Endometrial microvascular endothelial cells (primary cell): ENCODE results near the gene TRMT112. TPM values are rescaled to one million over a fixed set of nuclear protein-coding genes. Genes with fewer than 3 reads are reported as not detected.
"Not testable (repeated sequence)": the region's sequence is repeated elsewhere in the genome, so short reads cannot be mapped to it uniquely, and the experiment has no call there.

Source experiments
- in situ Hi-C: cut with HindIII; loops from 2 replicates; pipeline ENCODE4 v1.10.0; 2017; ENCODE audit warnings: low sequenced_read_pairs, low pct_unique_long_range_greater_than_20kb; ENCODE audit errors: inconsistent ontology term
- total RNA-seq: library from RNA; depleted of rRNA; stranded (reverse); fragments of >200 nt; gene quantifications from one replicate; pipeline ENCODE4 v1.2.3, GENCODE V29; 2015; ENCODE audit errors: inconsistent ontology term

The TRMT112 gene
- total RNA-seq, 1 donor from 2014 or later: 256 TPM

DNA sequence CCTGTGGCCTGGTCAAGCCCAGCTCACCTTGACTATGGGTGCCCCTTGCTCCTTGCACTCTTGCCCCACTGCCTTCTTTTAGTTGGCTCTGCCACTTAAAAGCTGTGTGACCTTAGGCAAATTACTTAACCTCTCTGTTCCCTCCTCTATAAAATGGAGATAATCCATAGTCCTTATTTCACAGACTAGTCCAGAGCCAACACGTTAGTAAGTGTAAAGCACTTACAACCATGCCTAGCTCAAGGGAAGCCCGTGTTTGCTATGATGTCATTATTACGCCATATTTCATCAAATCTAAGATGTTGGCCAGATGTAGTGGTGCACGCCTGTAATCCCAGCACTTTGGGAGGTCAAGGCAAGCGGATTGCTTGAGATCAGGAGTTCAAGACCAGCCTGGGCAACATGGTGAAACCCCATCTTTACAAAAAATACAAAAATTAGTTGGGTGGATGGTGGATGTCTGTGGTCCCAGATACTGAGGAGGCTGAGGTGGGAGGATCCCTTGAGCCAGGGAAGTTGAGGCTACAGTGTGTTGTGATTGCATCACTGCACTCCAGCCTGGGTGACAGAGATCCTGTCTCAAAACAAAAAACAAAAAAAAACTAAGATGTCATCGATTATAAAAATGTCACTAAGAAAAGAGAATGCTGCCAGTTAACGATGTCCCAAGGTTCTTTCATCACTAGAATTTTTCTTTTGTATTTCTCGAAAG is 20.3 kb upstream of the TRMT112 start:
- in situ Hi-C loops: no loop called here

DNA sequence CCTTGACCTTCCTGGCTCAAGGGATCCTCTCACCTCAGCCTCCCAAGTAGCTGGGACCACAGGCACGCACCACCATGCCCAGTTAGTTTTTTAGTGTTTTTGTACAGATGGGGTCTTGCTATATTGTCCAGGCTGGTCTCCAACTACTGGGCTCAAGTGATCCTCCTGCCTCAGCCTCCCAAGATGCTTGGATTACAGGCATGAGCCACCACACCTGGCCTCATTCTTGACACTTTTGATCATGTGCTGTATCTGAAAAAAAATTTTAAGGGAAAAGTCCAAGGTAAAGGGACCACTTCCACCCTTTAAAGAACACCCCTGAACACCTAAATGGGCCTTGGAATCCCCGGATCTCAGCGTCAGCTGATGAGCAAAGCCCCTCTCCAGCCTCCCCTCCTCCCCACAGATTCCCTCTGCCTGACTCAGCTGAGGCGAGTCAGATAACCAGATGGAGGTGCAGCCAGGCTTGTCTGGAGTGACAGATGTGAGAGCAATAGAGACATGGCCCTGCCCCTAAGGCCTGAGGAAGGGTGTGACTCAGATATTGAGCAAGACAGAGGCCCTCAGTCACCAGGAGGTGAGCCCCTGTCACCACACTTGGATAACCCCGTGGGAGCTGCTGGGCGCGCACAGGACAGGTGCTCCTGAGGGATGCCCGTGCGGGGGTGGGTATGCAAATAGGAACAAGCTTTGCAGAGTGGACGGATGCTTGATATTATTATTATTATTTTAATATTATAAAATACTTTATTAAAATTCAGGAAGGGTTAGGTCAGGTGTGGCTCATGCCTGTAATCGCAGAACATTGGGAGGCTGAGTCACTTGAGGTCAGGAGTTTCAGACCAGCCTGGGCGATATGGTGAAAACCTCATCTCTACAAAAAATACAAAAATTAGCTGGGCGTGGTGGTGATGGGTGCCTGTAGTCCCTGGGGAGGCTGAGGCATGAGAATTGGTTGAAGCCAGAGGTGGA is 17.7 kb upstream of the TRMT112 start:
- in situ Hi-C loops: no loop called here

DNA sequence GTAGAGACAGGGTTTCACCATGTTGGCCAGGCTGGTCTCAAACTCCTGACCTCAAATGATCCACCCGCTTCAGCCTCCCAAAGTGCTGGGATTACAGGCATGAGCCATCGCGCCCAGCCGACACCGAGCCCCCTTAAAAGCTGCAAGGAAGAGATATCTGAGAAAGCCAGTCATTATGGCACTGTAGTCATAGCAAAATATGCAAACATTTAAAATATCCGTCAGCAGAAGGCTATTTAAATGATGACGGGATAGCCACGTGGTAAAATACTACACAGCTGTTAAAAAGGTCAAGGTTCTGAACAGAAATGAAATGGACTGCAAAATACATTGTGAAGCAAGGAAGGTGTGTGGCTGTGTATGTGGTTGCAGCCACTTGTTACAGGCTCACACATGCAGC is 16.2 kb upstream of the TRMT112 start:
- in situ Hi-C loops: no loop called here

DNA sequence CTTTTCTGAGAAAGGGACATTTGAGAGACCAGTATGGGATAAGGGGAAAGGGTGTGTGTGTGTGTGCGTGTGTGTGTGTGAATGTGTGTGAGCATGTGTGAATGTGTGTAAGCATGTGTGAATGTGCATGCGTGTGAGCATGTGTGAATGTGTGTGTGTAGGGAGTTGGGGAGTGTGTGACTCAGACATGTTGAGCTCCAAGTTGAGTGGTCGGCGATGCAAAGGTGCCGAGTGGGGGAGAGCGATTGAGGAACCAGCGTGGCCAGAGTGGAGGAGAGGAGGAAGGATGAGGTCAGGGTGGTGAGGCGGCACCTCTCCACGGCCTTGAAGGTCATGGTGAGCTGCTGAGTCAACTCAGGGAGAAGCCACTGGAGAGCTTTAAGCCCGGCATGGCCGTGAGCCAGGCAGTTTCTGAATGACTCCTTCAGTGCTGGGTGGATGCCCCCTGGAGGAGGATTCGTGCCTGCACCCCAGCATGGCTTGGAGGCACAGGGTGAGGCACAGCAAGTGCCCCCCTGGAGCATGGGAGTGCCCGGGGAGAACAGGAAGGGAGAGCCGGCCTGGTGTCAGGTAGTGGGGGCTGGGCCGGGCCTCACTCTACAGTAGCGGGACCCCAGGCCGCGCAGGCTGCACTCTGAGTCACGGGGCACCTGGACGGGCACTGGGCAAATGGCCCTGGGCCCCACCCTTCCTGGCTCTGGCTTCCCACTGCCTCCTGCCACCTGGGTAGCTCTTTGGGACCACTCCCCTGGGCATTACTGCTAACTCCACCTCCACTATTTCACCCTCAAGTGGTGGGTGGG is 14.4 kb upstream of the TRMT112 start:
- in situ Hi-C loops: no loop called here

DNA sequence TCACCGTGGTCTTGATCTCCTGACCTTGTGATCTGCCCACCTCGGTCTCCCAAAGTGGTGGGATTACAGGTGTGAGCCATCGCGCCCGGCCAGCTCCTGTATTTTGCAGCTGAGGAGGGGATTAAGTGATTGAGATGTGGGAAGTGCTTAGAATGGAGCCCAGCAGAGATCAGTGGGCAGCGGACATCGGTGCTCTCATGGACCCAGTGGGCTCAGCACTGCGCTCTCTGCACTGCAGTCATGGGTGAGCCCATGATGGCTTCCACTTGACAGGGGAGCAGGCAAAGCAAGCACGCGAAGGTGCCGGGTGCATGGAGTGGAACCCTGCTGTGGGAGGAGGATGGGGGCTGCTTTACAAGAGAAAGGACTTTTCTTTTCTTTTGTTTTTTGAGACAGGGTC is 13.5 kb upstream of the TRMT112 start:
- in situ Hi-C loops: no loop called here

DNA sequence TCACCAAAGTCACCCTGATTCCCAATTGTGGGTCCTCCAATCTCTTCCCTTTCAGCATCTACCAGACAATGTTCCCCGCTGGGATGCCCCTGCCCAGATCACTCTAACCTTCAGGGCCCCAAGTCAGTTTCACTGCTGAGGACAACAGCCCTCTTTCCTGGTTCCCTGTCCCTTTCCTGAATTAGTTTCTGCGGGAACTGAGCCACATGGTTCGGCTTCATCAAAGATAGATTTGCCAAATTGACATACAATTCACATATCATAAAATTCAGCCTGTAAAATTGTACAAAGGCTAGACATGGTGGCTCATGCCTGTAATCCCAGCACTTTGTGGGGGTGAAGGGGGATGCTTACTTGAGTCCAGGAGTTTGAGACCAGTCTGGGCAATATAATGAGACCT is 10.6 kb upstream of the TRMT112 start:
- in situ Hi-C loops: no loop called here

DNA sequence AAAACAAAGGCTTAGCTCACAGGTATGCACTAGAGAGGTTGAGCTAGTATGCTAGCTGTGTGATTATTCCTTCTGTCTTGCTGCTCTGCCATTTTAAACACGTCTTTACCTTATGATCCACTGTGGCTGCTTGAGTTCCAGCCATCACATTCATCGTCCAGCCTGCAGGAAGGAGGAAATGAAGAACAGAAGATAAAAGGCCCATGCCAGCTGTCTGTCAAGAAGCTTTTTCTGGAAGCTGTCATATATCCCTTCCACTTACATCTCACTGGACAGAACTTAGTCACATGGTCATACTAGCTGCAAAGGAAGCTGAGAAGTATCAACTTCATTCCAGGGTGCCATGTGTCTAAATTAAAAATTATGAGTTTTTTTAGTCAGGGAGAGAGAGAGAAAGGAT is 10.0 kb upstream of the TRMT112 start:
- in situ Hi-C loops: no loop called here

DNA sequence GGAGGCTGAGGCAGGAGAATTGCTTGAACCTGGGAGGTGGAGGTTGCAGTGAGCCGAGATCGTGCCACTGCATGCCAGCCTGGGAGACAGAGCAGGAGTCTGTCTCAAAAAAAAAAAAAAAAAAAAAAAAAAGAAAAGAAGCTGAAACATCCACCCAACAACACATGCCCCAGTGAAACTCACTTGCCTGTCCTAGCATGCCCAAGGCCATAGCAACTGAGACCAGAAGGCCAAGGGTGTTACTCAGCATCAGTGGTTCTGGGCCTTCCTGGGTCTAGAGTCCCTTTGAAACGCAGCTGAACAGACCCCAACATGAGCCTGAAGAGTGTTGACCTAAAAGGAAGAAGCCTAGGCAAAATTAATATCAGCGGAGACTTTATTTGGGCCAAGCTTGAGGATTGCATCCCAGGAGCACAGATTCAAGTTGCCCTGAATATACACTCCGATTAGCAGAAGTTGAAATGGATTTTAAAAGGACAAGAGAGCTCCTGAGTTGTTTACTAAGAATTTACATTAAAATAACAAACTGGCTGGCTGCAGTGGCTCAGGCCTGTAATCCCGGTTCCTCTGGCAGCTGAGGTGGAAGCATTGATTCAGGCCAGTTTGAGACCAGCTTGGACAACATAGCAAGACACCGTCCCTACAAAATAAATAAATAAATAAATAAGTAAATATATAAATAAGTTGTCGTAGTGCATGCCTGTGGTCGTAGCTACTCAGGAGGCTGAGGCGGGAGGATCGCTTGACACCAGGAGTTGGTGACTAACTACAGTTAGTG is 7.5 kb upstream of the TRMT112 start:
- in situ Hi-C loops: no loop called here

DNA sequence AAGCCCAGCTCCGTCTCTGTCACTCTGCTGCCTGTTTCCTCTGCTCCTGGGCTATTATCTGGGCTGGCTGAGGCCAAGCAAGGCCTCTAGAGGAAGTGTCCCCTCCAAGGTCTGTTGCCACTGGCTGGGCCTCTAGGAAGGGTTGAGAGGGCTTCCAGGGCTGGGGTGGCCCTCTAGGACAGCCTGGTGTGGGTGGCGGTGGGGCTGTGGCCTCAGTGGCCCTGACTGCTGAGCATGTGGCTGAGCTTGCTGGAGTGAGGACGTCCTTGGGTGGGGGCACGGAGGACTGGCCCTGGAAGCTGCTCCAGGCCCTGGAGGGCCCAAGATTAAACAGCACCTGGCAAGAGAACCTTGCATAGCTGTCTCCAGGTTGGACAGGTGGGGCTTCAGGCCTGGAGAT is 6.6 kb upstream of the TRMT112 start:
- in situ Hi-C loops: not testable (repeated sequence)

DNA sequence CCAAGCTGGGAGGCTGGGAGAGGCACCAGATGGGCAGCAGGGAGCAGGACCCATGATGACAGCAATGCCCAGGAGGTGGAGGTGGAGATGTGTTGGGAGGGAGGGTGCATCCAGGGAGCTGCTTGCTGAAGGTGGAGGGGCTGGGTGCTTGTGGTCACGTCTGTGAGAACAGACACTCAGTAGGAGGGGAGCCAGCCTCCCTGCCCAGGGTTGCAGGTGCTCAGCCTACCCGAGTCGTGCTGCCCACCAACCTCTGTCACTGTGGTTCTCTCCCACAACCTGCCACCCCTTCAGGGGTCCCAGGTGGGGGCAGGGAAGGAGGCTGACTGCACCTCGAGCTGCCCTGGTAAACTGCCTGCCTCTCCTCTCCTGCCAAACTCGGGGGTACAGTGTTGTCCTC is 6.0 kb upstream of the TRMT112 start:
- in situ Hi-C loops: no loop called here

DNA sequence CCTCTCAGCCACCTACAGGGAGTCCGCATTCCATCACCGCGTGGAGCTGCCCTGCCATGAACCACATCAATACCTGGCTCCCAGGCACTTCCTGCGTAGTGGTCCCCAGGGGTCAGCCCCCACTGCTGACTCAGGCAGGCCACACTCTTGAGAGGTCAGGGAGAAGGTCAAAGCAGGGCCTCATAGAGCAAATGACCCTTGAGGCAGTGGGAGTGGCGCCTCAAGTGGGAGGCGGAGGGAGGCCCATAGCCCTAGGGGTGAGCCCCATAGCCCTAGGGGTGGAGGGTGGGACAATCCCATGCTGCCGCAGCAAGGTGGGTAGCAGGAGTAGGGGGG is 5.5 kb upstream of the TRMT112 start:
- in situ Hi-C loops: no loop called here

DNA sequence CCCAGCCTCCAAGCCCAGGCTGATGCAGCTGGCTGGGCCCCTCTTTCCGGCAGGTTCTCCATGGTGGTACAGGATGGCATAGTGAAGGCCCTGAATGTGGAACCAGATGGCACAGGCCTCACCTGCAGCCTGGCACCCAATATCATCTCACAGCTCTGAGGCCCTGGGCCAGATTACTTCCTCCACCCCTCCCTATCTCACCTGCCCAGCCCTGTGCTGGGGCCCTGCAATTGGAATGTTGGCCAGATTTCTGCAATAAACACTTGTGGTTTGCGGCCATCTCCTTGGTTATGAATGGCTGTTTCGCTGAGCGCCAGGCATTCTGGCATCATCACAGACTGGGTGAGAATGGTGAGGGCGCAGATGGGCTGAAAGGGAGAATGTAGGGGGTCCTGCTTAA is 4.2 kb upstream of the TRMT112 start:
- in situ Hi-C loops: no loop called here

DNA sequence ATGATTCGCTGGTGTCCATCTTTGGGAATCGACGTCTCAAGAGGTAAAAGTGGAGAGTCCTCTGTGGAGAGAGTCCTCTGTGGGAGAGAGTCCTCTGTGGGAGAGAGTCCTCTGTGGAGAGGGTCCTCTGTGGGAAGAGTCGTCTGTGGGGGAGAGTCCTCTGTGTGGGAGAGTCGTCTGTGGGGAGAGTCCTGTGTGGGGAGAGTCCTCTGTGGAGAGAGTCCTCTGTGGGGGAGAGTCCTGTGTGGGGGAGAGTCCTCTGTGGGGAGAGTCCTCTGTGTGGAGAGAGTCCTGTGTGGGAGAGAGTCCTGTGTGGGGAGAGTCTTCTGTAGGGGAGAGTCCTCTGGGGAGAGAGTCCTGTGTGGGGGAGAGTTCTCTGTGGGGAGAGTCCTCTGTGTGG is 3.7 kb upstream of the TRMT112 start:
- in situ Hi-C loops: no loop called here

DNA sequence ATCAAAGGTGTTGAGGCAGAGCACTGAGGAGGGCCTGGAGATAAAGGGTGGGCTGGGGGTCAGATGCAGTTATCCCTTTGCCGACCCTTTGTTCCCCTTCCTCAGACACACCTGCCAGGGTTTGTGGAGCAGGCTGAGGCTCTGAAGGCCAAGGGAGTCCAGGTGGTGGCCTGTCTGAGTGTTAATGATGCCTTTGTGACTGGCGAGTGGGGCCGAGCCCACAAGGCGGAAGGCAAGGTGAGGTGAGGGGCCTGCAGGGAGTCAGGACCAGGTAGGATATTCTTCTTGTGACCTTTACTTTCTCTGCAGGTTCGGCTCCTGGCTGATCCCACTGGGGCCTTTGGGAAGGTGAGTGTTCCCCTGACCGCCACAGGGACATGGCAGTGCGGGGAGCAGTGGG is 3.2 kb upstream of the TRMT112 start:
- in situ Hi-C loops: no loop called here

DNA sequence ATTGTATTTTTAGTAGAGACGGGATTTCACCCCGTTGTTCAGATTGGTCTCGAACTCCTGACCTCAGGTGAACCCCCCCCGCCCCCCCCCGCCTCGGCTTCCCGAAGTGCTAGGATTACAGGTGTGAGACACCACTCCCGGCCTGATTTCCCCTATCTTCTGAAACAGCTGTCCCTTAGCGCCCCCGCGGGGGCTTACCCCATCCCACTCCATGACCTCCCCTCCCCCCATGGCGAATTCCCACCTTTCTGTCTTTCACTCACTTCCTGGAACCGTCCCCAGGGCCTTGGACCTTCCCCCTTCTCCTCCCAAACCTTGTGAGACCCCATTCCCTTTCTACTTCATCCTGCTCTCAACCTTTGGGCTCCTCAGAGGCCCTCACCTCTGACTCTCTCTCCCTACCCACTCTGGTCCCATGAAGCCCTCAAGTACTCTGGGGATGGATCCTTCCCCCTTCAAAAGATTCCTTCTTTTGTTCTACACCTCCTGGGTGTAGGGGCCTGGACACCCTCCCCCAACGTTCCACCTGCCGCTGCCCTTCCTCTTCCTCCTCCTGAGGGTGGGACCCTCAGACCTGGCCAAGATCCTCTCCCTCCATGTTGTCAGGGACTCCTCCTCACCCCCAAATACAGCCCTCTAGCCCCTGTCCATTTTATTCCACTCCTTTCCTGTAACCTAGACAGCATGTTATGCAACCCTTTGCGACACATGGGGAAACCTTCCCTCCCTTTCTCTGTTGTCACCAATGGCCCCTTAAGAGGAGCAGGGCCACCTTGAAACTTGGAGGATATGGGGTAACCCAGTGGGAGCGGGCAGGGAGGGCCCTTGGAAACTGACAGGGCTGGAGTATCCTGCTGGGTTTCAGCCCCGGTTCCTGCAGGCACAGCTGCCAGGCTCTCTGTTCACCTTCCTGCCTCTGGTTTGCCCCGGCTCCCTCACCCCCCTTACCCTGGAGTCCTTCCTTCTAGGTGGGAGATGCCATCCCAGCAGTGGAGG is 1.7 kb upstream of the TRMT112 start:
- in situ Hi-C loops: no loop called here

DNA sequence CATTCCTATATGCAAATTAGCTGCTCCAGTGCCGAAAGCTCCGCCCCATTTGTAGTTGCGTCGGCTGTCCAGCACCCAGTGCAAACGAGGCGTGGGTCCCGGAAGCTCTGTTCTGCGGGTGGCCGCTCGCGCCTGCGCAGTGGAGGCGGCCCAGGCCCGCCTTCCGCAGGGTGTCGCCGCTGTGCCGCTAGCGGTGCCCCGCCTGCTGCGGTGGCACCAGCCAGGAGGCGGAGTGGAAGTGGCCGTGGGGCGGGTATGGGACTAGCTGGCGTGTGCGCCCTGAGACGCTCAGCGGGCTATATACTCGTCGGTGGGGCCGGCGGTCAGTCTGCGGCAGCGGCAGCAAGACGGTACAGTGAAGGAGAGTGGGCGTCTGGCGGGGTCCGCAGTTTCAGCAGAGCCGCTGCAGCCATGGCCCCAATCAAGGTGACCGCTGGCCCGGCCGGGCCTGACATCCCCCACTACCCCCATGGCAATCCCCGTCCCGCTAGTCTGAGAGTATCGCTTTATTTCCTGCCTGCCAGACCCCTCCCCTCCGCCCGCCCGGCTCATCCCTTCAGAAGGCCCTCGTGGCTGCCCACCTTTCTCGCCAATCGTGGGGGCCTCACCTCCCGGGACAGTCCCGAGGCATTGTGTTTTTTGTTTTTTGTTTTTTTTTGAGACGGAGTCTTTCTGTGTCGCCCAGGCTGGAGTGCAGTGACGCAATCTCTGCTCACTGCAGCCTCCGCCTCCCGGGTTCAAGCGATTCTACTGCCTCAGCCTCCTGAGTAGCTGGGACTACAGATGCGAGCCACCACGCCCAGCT is 804 bp upstream of the TRMT112 start, which contains the start of gene PRDX5:
TSS of gene PRDX5 (plus strand) at position 161 of the 805 bp plus-strand sequence. CDS start at position 256, 95 bp downstream.
- in situ Hi-C loops: no loop called here
